NCI-H1436 (cell line): Measurements from ENCODE around the gene DNAJC6.
"Not testable (repeated sequence)": the region's sequence is repeated elsewhere in the genome, so short reads cannot be mapped to it uniquely, and the experiment has no call there.

Experiments used
- DNase-seq: peaks from one replicate; lab custom pipeline; 2025; lab: John Stamatoyannopoulos, UW

The DNAJC6 gene

DNA sequence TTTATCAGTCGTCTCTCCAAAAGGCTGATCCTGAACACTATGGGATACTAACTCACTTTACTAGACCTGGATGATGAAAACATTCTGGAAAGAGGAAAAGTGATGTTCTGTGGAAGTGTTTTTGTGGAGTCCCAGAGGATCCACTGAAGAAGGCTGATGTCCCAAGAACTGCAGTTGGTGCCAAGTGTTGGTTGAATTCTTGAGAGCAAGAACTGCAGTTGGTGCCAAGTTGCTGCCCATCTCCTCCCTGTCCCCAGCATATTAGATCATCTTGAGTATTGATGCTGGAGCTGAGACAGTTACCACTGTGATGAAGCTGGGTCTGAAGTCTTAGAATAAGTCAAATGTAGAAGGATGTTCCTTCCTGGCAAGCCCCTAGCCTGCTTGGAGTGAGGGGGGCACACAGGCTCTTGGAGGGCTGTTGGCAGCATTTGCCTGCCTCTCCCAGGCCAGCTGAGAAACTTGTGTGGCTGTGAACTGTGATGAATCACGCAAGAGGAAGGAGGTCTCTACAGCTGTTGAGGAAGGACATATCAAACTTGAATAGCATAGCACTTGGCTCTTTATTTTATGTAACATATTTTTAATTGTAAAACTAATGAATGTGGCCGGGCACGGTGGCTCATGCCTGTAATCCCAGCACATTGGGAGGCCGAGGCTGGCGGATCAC lies 48.1 kb downstream of the DNAJC6 start:
- no peak for DNase-seq

DNA sequence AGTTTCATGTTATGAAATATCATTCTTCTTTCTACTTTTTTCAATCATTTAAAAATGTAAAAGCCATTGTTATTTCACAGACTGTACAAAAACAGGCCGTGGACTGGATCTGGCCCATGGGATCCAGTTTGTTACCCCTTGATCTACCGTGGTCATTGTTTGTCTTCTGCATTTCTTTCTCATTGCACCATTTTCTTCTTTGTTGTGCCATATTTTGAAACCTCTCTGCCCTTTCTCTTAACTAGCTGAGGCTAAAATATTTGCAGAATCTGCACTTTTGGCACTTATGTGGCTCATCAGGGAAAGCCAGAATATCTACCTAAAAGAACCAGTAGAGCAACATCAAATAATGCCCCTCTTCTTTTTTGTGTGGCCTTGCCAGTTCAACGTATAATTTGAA lies 50.5 kb downstream of the DNAJC6 start:
- DNase-seq = no peak

DNA sequence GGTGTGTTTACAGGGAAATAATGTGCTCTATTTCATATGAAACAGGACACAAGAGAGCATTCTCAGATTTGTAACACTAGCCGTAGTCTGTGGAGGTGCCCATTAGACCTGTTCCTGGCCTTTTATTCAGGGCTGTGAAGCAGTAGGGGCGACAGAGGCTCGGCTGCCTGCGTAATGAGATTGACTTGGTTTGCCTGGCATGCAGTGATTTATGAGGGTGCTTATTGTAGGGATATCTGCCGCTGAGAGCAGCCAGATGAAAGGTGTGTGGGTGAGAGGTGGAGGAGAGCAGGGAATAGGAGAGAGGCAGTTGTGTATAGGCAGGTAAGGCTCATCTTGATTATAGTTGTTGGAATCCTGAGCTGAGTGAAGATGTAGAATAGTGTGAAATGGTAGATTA lies 51.3 kb downstream of the DNAJC6 start:
- no peak for DNase-seq

- no peak for DNase-seq
These were observed 53.2 kb downstream of the DNAJC6 start for GRCh38 chr1:65362545-65362944.

DNA sequence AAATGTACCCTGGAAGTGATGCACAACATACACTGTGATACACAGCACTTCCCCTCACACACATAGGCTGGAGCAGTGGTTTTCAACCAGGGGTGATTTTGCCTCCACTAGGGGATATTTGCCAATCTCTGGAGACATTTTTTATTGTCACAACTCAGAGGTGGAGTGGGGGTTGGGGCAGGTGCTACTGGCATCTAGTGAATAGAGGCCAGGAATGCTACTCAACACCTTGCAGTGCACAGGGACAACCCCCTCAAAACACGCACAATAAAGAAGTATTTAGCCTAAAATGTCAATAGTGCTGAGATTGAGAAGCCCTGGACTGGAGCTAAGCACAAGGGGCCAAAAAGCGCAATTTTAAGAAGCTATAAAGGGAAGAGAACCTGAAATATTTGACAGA lies 54.1 kb downstream of the DNAJC6 start:
- no peak for DNase-seq

- no peak for DNase-seq
These were observed 59.1 kb downstream of the DNAJC6 start for GRCh38 chr1:65368403-65368802.

DNA sequence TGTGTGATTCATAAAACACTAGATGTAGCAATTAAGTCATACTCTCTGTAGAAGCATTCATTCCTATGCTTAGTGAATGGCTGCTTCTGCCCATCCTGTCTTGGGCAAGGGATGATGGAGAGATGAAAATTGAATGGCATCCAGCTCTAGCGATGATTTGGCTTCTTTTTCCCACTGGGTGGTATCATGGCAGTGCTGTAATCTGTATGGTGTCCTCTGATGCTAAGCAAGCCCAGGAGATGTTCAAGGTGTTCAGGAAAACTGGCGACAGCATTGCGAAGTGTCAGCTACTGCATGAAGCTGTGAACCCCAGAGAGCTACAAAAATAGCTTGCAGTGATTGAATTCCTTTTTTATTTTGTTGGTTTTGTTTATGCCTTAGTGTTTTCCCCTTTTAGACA lies 62.2 kb downstream of the DNAJC6 start:
- no peak for DNase-seq

- DNase-seq = no peak
These were observed 63.2 kb downstream of the DNAJC6 start for GRCh38 chr1:65372557-65372956.

GRCh38 chr1:65377496-65378246 lies 68.3 kb downstream of the DNAJC6 start:
- no peak for DNase-seq

- DNase-seq = no peak
These were observed 69.1 kb downstream of the DNAJC6 start for GRCh38 chr1:65378247-65378946.

- not testable (repeated sequence) for DNase-seq
These were observed 75.1 kb downstream of the DNAJC6 start for GRCh38 chr1:65384426-65384825.

DNA sequence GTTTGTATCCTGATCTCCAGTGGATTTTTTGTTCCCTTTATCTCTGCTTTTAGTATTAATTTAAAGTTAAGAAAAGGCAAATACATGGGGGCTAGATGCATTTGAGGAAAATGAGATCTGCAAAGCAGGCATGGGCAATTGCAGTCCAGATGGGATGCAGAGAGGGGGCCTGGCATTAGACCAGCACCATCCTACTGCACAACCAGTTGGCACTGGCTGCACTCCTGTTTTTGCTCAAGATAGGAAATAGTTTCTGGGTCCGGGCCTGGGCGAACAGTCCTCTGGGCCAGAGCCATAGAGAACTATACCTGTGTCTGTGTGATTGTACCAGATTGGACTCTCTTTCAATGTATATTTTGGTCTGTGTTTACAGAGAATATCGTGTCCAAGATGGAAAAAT lies 77.1 kb downstream of the DNAJC6 start:
- DNase-seq = no peak

DNA sequence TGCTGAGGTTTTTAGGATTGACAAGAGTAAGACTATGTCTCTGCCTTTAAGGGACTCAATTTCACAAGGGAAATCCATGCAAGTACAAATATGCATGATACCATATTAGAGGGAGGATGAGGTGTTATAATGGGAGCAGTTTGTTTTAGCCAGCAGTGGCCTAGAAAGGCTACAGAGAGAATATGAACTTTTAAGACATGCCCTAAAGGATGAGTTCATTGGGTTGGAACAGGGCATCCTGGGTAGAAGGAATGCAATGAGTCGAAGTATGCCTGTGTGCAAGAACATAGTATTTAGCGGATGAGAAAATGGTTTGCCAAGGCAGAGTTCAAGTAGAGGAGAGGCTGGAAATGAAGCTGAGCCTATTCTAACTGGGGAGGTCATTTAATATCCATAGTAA lies 78.5 kb downstream of the DNAJC6 start:
- no peak for DNase-seq

- no peak for DNase-seq
These were observed 79.8 kb downstream of the DNAJC6 start for GRCh38 chr1:65388908-65389695.

GRCh38 chr1:65392497-65392896 lies 83.2 kb downstream of the DNAJC6 start:
- DNase-seq = no peak

DNA sequence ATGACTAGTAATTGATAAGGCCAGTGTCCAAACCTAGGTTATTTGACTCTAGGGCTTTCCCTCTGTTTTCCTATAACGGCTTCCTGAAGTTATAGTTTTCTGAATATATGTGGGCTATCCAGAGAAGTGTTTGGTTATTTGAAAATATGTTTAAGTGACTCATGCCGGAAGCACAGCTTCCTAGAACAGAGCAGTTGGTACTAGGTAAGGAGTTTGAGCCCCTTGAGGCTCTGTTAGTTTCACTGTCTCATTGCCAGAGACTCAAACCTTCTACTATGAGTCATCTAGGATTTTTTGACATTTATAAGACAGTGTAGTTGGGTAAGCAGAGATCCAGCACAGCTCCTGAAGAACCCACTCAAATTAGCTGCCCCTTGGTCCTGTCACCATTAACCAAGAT lies 84.0 kb downstream of the DNAJC6 start:
- DNase-seq = no peak

- DNase-seq = no peak
These were observed 84.6 kb downstream of the DNAJC6 start for GRCh38 chr1:65393928-65394327.

- no peak for DNase-seq
These were observed 86.7 kb downstream of the DNAJC6 start for GRCh38 chr1:65395887-65396612.

DNA sequence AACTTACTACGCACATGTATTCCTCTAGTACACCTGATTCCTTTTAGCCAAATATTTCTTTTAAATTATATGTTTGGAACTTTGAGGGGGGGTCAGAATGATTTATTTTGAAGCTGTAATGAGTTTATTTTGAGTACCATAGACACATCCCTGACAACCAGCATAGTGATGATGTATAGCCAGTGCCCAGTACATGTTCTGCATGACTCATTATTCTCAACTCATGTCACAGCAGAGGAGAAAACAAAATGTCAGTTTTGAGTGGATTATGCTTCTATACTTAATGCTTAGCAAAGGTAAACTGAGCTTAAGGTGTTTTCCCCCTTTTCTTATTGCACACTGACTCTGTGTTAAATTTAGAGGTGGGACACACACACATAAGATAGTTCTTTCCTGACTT lies 88.7 kb downstream of the DNAJC6 start:
- no peak for DNase-seq

GRCh38 chr1:65399003-65399402 lies 89.7 kb downstream of the DNAJC6 start:
- no peak for DNase-seq

DNA sequence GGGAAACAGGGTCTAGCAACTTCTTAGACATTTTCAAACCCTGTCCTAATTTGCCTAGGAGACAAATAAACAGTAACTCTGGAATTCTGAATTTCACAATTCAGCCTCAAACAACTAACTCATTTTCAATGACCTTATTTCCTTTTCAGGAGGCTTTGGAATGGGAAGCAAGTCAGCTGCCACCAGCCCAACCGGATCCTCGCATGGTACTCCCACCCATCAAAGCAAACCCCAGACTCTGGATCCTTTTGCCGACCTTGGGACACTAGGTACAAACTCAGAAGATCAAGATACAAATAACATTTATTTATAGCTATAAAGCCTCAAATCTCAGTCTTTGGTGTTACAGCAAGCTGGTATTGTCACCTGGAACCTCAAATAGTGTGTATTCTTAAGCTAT lies 92.3 kb downstream of the DNAJC6 start:
- no peak for DNase-seq

GRCh38 chr1:65404941-65405340 lies 95.6 kb downstream of the DNAJC6 start:
- DNase-seq = no peak
